WERI-Rb-1 (cell line): ENCODE results near the gene NEK2.
"Not testable (repeated sequence)": the region's sequence is repeated elsewhere in the genome, so short reads cannot be mapped to it uniquely, and the experiment has no call there.

Experiments
- DNase-seq: peaks from one replicate; pipeline ENCODE4 v3.0.0-alpha.2; 2020
- H3K27ac ChIP-seq: fragments of 250-450 bp; sonication (Bioruptor Pico); 2 replicates; pipeline ENCODE4 v1.5.1; 2020; ENCODE audit warnings: mild to moderate bottlenecking, moderate library complexity
- H3K27me3 ChIP-seq: fragments of 250-450 bp; sonication (Bioruptor Pico); 2 replicates; pipeline ENCODE4 v1.5.1; 2021; ENCODE audit warnings: mild to moderate bottlenecking, low read depth, moderate library complexity; ENCODE audit not compliant: insufficient read depth, severe bottlenecking
- H3K36me3 ChIP-seq: fragments of 250-450 bp; sonication (Bioruptor Pico); 2 replicates; pipeline ENCODE4 v1.5.1; 2020; ENCODE audit warnings: mild to moderate bottlenecking, moderate library complexity
- H3K4me3 ChIP-seq: 2 replicates; pipeline ENCODE4 v1.5.1; 2011; ENCODE audit warnings: low read depth, mild to moderate bottlenecking, control low read depth, low read length
- H3K9me3 ChIP-seq: fragments of 250-450 bp; sonication (Bioruptor Pico); 2 replicates; pipeline ENCODE4 v1.5.1; 2021; ENCODE audit warnings: mild to moderate bottlenecking, moderate library complexity; ENCODE audit not compliant: severe bottlenecking
- CTCF ChIP-seq: IDR thresholded peaks from 2 replicates; pipeline ENCODE4 v1.5.1; 2011; ENCODE audit warnings: low read depth, mild to moderate bottlenecking, control low read depth, inconsistent platforms, low read length

Gene NEK2

GRCh38 chr1:211639475-211640300 is 35.7 kb downstream of the NEK2 start:
- H3K4me3 ChIP-seq: no peak overlapping the region
- H3K27ac ChIP-seq: no peak overlapping the region
- DNase-seq: no peak
- no peaks in the 10 kb centered on the region for H3K27me3 ChIP-seq
- TF ChIP-seq CTCF: no peak
- no peaks in the 10 kb centered on the region for H3K9me3 ChIP-seq
- no peaks in the 10 kb centered on the region for H3K36me3 ChIP-seq

- no peaks in the 10 kb centered on the region for H3K9me3 ChIP-seq
- no peaks in the 10 kb centered on the region for H3K36me3 ChIP-seq
- DNase-seq: no peak
- no peak for TF ChIP-seq CTCF
- no peak overlapping the region for H3K4me3 ChIP-seq
- no peak overlapping the region for H3K27ac ChIP-seq
- no peaks in the 10 kb centered on the region for H3K27me3 ChIP-seq
These were observed 36.7 kb downstream of the NEK2 start for GRCh38 chr1:211638689-211639101.

- no peak for TF ChIP-seq CTCF
- Histone ChIP-seq H3K4me3 (no peak overlapping the region), H3K36me3 (no peaks in the 10 kb centered on the region), H3K27me3 (no peaks in the 10 kb centered on the region), H3K9me3 (no peaks in the 10 kb centered on the region), H3K27ac (no peak overlapping the region)
- no peak for DNase-seq
These were observed 37.2 kb downstream of the NEK2 start for GRCh38 chr1:211638246-211638645.

GRCh38 chr1:211637066-211637465 is 38.4 kb downstream of the NEK2 start:
- DNase-seq: no peak
- no peak for TF ChIP-seq CTCF
- H3K36me3 ChIP-seq: no peaks in the 10 kb centered on the region
- H3K27ac ChIP-seq: no peak overlapping the region
- no peaks in the 10 kb centered on the region for H3K9me3 ChIP-seq
- no peak overlapping the region for H3K4me3 ChIP-seq
- H3K27me3 ChIP-seq: no peaks in the 10 kb centered on the region

GRCh38 chr1:211636575-211637029 is 38.8 kb downstream of the NEK2 start:
- H3K27me3 ChIP-seq, H3K4me3 ChIP-seq, DNase-seq, H3K27ac ChIP-seq, H3K9me3 ChIP-seq, H3K36me3 ChIP-seq: not testable (repeated sequence)

- Histone ChIP-seq H3K27ac (no peak overlapping the region), H3K4me3 (no peak overlapping the region), H3K27me3 (no peaks in the 10 kb centered on the region), H3K36me3 (no peaks in the 10 kb centered on the region), H3K9me3 (no peaks in the 10 kb centered on the region)
- DNase-seq: no peak
- no peak for TF ChIP-seq CTCF
These were observed 39.7 kb downstream of the NEK2 start for GRCh38 chr1:211635597-211636205.
